GM18499 (cell line): Measurements from ENCODE around the gene JAKMIP3.

Experiments
- ATAC-seq: cut with Tn5 transposase; IDR thresholded peaks from one replicate; pipeline ENCODE4 v1.9.1; 2021; ENCODE audit warnings: moderate number of reproducible peaks; ENCODE audit not compliant: insufficient read depth, unreplicated experiment

Gene JAKMIP3

GRCh38 chr10:132065491-132066105 lies at the start of gene JAKMIP3:
TSS of gene JAKMIP3 (plus strand) at chr10:132065946. CDS start at chr10:132104809, 38,863 bp downstream.
- no peak for ATAC-seq

DNA sequence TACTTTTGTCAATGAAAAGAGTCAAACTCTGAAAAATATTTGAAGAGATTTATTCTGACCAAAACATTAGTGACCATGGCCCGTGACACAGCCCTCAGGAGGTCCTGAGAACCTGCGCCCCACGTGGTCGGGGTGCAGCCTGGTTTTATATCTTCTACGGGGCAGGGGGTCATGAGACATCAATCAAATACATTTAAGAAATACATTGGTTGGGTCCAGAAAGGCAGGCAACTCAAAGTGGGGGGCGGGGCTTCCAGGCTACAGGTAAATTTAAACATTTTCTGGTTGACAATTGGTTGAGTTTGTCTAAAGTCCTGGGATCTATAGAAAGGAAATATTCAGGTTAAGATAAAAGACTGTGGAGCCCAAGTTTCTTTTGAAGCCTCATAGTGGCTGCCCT lies 49.2 kb upstream of the JAKMIP3 start:
- ATAC-seq = no peak

- ATAC-seq = no peak
Measured at GRCh38 chr10:132018446-132018845, 47.3 kb upstream of the JAKMIP3 start.

DNA sequence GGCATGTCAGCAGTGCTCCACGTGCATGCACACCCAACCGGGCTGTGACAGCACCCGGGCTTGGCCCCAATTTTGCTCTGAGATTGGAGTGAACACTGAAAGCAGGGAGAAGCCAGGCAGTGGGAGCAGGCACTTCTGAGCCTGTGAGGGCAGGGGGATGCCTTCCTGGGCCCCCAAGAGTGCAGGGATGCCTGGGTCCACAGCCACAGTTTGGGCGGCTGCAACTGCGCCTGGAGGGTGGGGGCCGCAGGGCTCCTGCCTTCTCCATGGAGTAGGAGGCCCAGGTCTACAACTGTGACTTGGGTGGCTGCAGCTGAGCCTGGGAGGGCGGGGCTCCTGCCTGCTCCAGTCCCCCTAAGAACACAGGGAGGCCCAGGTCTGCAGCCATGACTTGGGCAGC lies 46.4 kb upstream of the JAKMIP3 start:
- no peak for ATAC-seq

DNA sequence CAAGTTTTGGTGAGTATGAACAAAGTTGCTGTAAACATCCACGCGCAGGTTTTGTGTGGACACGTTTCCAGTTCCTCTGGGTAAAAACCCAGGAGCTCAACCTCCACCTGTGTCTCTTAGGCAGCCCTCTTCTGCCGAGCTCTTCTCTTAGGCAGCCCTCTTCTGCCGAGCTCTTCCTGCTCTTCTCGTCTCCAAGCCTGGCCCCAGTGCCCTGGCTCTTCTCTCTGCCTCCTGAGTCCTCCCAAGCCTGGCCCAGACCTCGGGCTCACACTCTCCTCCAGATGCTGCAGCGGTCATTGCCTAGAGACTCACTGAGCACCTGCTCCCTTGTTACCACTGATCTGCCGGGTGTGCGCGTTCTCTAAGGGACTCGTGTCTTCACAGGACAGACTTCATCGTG lies 45.3 kb upstream of the JAKMIP3 start:
- no peak for ATAC-seq

- no peak for ATAC-seq
Measured at GRCh38 chr10:132021046-132021445, 44.7 kb upstream of the JAKMIP3 start.

DNA sequence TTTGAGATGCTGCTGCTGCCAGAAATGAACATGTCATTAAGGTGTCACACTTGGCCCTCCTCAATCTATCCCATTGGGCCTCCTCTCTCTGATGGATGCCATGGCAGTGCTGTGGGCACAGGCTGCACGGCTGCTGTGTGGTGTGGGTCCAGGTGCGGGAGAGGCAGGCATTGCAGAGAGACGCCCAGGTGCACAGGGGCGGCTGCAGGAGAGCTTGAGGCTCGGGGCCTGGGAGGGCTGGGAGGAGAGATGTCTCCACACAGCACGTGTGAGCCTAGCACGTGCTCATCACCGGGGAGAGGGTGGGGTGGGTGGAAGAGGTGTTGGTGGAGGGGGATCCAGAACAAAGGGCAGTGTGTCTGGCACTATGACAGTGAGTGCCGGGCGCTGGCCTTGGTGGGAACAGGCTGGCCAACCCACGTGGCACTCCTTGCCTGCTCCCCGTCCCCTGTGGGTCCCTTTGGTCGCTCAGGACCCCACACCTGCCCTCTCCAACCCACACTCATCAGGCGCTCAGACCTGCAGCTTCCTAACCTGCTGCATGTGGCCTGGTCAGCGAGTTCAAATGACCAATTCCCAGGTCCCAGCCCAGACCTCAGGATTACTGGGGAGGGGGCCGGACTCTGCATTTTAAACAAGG lies 44.1 kb upstream of the JAKMIP3 start:
- no peak for ATAC-seq

DNA sequence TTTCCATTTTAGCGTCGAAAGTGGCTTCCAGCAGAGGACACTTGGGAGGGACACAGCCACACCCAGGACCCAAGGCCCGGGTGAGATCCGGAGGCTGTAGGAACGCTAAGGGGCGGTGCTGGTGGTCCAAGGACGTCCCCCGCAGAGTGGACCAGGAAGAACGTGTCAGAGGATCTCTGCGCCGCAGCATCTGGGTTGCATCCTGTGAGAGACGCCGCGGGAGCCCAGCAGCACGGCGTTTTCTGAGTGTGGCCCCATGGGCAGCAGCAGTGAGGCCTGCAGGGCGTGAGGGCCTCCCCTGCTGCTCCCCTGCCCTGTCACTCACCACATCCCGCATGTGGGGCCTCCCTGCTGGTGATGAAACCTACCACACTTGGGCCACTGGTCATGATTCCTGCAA lies 43.5 kb upstream of the JAKMIP3 start:
- no peak for ATAC-seq

- ATAC-seq = no peak
Measured at GRCh38 chr10:132023092-132023811, 42.5 kb upstream of the JAKMIP3 start.

- no peak for ATAC-seq
Measured at GRCh38 chr10:132027423-132027983, 38.2 kb upstream of the JAKMIP3 start.

- ATAC-seq = no peak
Measured at GRCh38 chr10:132028706-132029105, 37.0 kb upstream of the JAKMIP3 start.

GRCh38 chr10:132030898-132031463 lies 34.8 kb upstream of the JAKMIP3 start:
- no peak for ATAC-seq

- no peak for ATAC-seq
Measured at GRCh38 chr10:132033632-132034031, 32.1 kb upstream of the JAKMIP3 start.

DNA sequence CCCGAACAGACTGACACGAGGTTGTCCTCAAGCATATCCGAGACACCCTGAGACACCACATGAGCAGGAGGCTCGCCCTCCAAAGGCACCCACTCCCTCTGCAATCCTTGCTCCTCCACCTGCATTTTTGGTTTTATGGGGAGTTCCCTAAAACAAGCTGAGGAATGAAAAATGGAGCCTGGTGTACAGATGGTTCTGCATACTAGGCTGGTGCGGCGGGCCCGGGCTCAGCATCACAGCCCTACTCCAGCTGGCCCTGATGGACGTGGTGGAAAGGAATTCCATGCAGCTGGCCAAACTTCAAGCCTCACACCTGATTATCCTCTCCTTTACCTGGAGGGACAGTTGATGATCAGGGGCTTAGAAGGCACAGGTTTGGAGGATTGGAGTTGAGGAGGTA lies 30.3 kb upstream of the JAKMIP3 start:
- ATAC-seq = no peak

- no peak for ATAC-seq
Measured at GRCh38 chr10:132036153-132036886, 29.4 kb upstream of the JAKMIP3 start.

- ATAC-seq = no peak
Measured at GRCh38 chr10:132036887-132037675, 28.7 kb upstream of the JAKMIP3 start.

- no peak for ATAC-seq
Measured at GRCh38 chr10:132037676-132037975, 28.1 kb upstream of the JAKMIP3 start.

GRCh38 chr10:132039371-132039770 lies 26.4 kb upstream of the JAKMIP3 start:
- no peak for ATAC-seq

- no peak for ATAC-seq
Measured at GRCh38 chr10:132040046-132040445, 25.7 kb upstream of the JAKMIP3 start.

GRCh38 chr10:132041340-132041739 lies 24.4 kb upstream of the JAKMIP3 start:
- no peak for ATAC-seq
